K562 (cell line): ENCODE data around the gene SIX3. TPM values are rescaled to one million over a fixed set of nuclear protein-coding genes. Genes with fewer than 3 reads are reported as not detected.

Source experiments
- ATAC-seq: fragments of 200-7000 bp; cut with Tn5 transposase; 3 replicates; pipeline ENCODE4 v1.9.1; 2020; ENCODE audit warnings: moderate library complexity
- BruUV-seq: library from RNA; stranded (reverse); fragments of 400-500 nt; replicated peaks from 2 replicates; lab custom pipeline; 2021; lab: Mats Ljungman, UMichigan
- CTCF ChIA-PET: fragments of 300-600 bp; formaldehyde crosslinking; extraction: SDS; loops from one replicate; lab custom pipeline; 2021; ENCODE audit warnings: low intra/inter-chr PET ratio; lab: Yijun Ruan, JAX
- POLR2A ChIA-PET: fragments of 300-600, 350-650 bp; sonication (Branson Sonifier 250); formaldehyde crosslinking; extraction: SDS; loops from one replicate; lab custom pipeline; 2021; ENCODE audit warnings: antibody characterized with exemption, inconsistent platforms; lab: Yijun Ruan, JAX
- DNase-seq, 4 experiments: peaks; one replicate each; pipeline versions ENCODE4 v3.0.0 to v3.0.0-alpha.2; 2011 to 2018; ENCODE audit warnings: low spot score in 3 of 4, mixed read lengths in 3 of 4; ENCODE audit errors: extremely low read depth in 1 of 4
- FAIRE-seq: peaks from 2 replicates; lab custom pipeline; 2011; peaks lifted over from hg19 to GRCh38; lab: Jason Lieb, UNC
- H2AFZ ChIP-seq: 2 replicates; pipeline ENCODE4 v1.6.0; 2011; ENCODE audit warnings: low read depth, low read length, control low read depth, inconsistent platforms
- H3K27ac ChIP-seq: fragments of 200-600 bp; 3 replicates; pipeline ENCODE4 v1.8.0; 2011; ENCODE audit warnings: low read depth, mild to moderate bottlenecking, control low read depth, inconsistent platforms, low read length, moderate library complexity, mixed read lengths; ENCODE audit errors: extremely low read depth
- H3K27me3 ChIP-seq, 2 experiments: fragments of 300-600 bp in 1 of 2; 2 replicates in 1 of 2; 3 replicates in 1 of 2; pipeline versions ENCODE4 v1.6.0 to v1.8.0; 2011; ENCODE audit warnings: inconsistent platforms in 2 of 2, low read length in 2 of 2, mild to moderate bottlenecking in 1 of 2, mixed read lengths in 1 of 2, moderate library complexity in 1 of 2; ENCODE audit not compliant: control insufficient read depth in 2 of 2, insufficient read depth in 2 of 2
- H3K36me3 ChIP-seq: fragments of 300-600 bp; 3 replicates; pipeline ENCODE4 v1.8.0; 2011; ENCODE audit warnings: mild to moderate bottlenecking, low read length, inconsistent platforms; ENCODE audit not compliant: control insufficient read depth, insufficient read depth
- H3K4me1 ChIP-seq, 2 experiments: fragments of 200-600 bp in 1 of 2; replicated peaks in 1 of 2; 2 replicates in 1 of 2; 3 replicates in 1 of 2; pipeline versions ENCODE4 v1.5.1 to v1.8.0; 2011; ENCODE audit warnings: inconsistent platforms in 2 of 2, low read length in 2 of 2, mild to moderate bottlenecking in 1 of 2, mixed read lengths in 1 of 2, moderate library complexity in 1 of 2; ENCODE audit not compliant: control insufficient read depth in 2 of 2, insufficient read depth in 2 of 2
- H3K4me2 ChIP-seq: 2 replicates; pipeline ENCODE4 v1.6.1; 2011; ENCODE audit warnings: low read length, control low read depth, inconsistent platforms, mixed read lengths; ENCODE audit not compliant: insufficient read depth
- H3K4me3 ChIP-seq: fragments of 200-600 bp; sonication (generic), shearing (Covaris generic); 2 replicates; pipeline ENCODE4 v1.5.1; 2016; ENCODE audit warnings: control low read depth, inconsistent platforms
- H3K79me2 ChIP-seq: fragments of 200-600 bp; 3 replicates; pipeline ENCODE4 v1.8.0; 2011; ENCODE audit warnings: low read length, inconsistent platforms; ENCODE audit not compliant: control insufficient read depth, insufficient read depth
- H3K9ac ChIP-seq, 2 experiments: 2 replicates each; pipeline versions ENCODE4 v1.6.0 to v1.6.1; 2011; ENCODE audit warnings: low read depth in 2 of 2, low read length in 2 of 2, control low read depth in 1 of 2, inconsistent platforms in 1 of 2, mild to moderate bottlenecking in 1 of 2, mixed read lengths in 1 of 2; ENCODE audit not compliant: insufficient read depth in 1 of 2
- H3K9me1 ChIP-seq: one replicate; pipeline ENCODE4 v1.6.0; 2011; ENCODE audit warnings: inconsistent platforms, mild to moderate bottlenecking, low read length, moderate library complexity; ENCODE audit not compliant: control insufficient read depth, insufficient read depth
- H3K9me3 ChIP-seq: replicated peaks from 2 replicates; pipeline ENCODE4 v1.5.1; 2011; ENCODE audit warnings: low read depth, low read length, inconsistent platforms; ENCODE audit not compliant: control insufficient read depth, insufficient read depth
- H4K20me1 ChIP-seq: replicated peaks from 2 replicates; pipeline ENCODE4 v1.6.1; 2011; ENCODE audit warnings: low read length, inconsistent platforms, mixed read lengths; ENCODE audit not compliant: control insufficient read depth, insufficient read depth
- KAT7 ChIP-seq: sonication (generic); formaldehyde crosslinking; IDR thresholded peaks from 2 replicates; pipeline ENCODE4 v1.8.0; 2022; ENCODE audit warnings: missing genetic modification reagents, mild to moderate bottlenecking, borderline replicate concordance
- MTF1 ChIP-seq: fragments of 250-450 bp; sonication (Bioruptor Pico); IDR thresholded peaks from 2 replicates; pipeline ENCODE4 v1.9.0; 2021; ENCODE audit warnings: moderate library complexity, mild to moderate bottlenecking, inconsistent platforms, borderline replicate concordance
- NR4A1 ChIP-seq, 2 experiments: fragments of 250-450 bp in 1 of 2; fragments of 450-650 bp in 1 of 2; sonication (Bioruptor Pico) in 1 of 2; IDR thresholded peaks; 2 replicates each; pipeline versions ENCODE4 v1.4.0 to v1.6.1; 2016 to 2020; ENCODE audit warnings: mild to moderate bottlenecking in 2 of 2, missing compliant biosample characterization in 1 of 2, missing genetic modification characterization in 1 of 2, moderate library complexity in 1 of 2
- OTX1 ChIP-seq: fragments of 450-650 bp; formaldehyde crosslinking; IDR thresholded peaks from 2 replicates; pipeline ENCODE4 v1.4.0; 2022; ENCODE audit warnings: mild to moderate bottlenecking
- PHF21A ChIP-seq: fragments of 450-650 bp; IDR thresholded peaks from 2 replicates; pipeline ENCODE4 v1.6.1; 2017; ENCODE audit warnings: low read depth, borderline replicate concordance
- PHTF2 ChIP-seq: fragments of 250-450 bp; sonication (Bioruptor Pico); IDR thresholded peaks from 2 replicates; pipeline ENCODE4 v1.5.0; 2021; ENCODE audit warnings: mild to moderate bottlenecking
- POLR2B ChIP-seq: fragments of 450-650 bp; IDR thresholded peaks from 2 replicates; pipeline ENCODE4 v1.6.1; 2018; ENCODE audit warnings: low read depth; ENCODE audit not compliant: partially characterized antibody
- PTTG1 ChIP-seq: fragments of 450-650 bp; IDR thresholded peaks from 2 replicates; pipeline ENCODE4 v1.6.1; 2016; ENCODE audit warnings: low read depth, mild to moderate bottlenecking, missing genetic modification characterization, missing compliant biosample characterization
- STAT5B ChIP-seq: fragments of 250-450 bp; sonication (Bioruptor Pico); IDR thresholded peaks from 2 replicates; pipeline ENCODE4 v1.8.0; 2021; ENCODE audit warnings: mild to moderate bottlenecking, inconsistent platforms
- TAF15 ChIP-seq: fragments of 200-400 bp; formaldehyde crosslinking; IDR thresholded peaks from 2 replicates; pipeline ENCODE4 v1.6.1; 2017; ENCODE audit warnings: mild to moderate bottlenecking, low read depth, low read length, moderate library complexity
- ZNF347 ChIP-seq: fragments of 450-650 bp; formaldehyde crosslinking; IDR thresholded peaks from 2 replicates; pipeline ENCODE4 v1.4.0; 2020; ENCODE audit warnings: low read depth, mild to moderate bottlenecking, moderate library complexity
- ZNF507 ChIP-seq: conservative IDR thresholded peaks from 2 replicates; pipeline ENCODE4 v1.6.1; 2017; ENCODE audit warnings: missing genetic modification characterization, missing compliant biosample characterization
- whole genome bisulfite sequencing: fragments of 100-300 bp; shearing (Covaris generic); methylation state at CpG from one replicate; pipeline ENCODE4 v1.1.6; 2016; ENCODE audit warnings: low coverage, mixed read lengths; ENCODE audit not compliant: insufficient coverage; ENCODE audit errors: missing lambda C conversion rate; 5-methylcytosine and 5-hydroxymethylcytosine counted together
- in situ Hi-C: fragments of 300-500 bp; cut with MboI; formaldehyde crosslinking; loops from 4 replicates; pipeline ENCODE4 v1.15.0; 2018; ENCODE audit warnings: inconsistent platforms, mixed read lengths
- intact Hi-C: fragments of 100-400 bp; cut with micrococcal nuclease; formaldehyde crosslinking; loops from 2 replicates; pipeline ENCODE4 v1.14.2; 2022
- polyA plus RNA-seq, 8 experiments: library from polyadenylated mRNA; depleted of rRNA in 4 of 8; stranded (reverse) in 5 of 8; unstranded in 3 of 8; fragments of >200 nt; fragmentation: Nextera tagmentation in 2 of 8; fragmentation: Illumina TruSeq in 1 of 8; extraction: Ambion mirVana in 2 of 8; extraction: Trizol in 1 of 8; gene quantifications; 2 replicates each; pipeline versions ENCODE4 v1.2.1 to v1.2.3, GENCODE V29; 2011 to 2014; ENCODE audit warnings: inconsistent platforms in 1 of 8, missing spikeins in 1 of 8
- total RNA-seq, 7 experiments: library from RNA; depleted of rRNA in 6 of 7; stranded (reverse); fragments of >200 nt in 6 of 7; fragmentation: Illumina TruSeq in 2 of 7; extraction: Trizol in 2 of 7; gene quantifications; 2 replicates each; pipeline versions ENCODE4 v1.2.1 to v1.2.3, GENCODE V29; 2011 to 2021; ENCODE audit warnings: low replicate concordance in 1 of 7
- TF ChIP-seq, protein P1 (sequence below): fragments of 200-400 bp; formaldehyde crosslinking; IDR thresholded peaks from 2 replicates; pipeline ENCODE4 v1.6.1; 2017; ENCODE audit warnings: mild to moderate bottlenecking, low read depth, low read length, moderate library complexity
- TF ChIP-seq, protein P2 (sequence below): fragments of 450-650 bp; IDR thresholded peaks from 2 replicates; pipeline ENCODE4 v1.6.1; 2014; ENCODE audit warnings: low read depth, mild to moderate bottlenecking, moderate library complexity, borderline replicate concordance

Gene SIX3
- total and polyA plus RNA-seq, 9 of the 15 experiments (the other 6 are each of a cell fraction or from before 2014, with no cell fraction given) = not detected

DNA sequence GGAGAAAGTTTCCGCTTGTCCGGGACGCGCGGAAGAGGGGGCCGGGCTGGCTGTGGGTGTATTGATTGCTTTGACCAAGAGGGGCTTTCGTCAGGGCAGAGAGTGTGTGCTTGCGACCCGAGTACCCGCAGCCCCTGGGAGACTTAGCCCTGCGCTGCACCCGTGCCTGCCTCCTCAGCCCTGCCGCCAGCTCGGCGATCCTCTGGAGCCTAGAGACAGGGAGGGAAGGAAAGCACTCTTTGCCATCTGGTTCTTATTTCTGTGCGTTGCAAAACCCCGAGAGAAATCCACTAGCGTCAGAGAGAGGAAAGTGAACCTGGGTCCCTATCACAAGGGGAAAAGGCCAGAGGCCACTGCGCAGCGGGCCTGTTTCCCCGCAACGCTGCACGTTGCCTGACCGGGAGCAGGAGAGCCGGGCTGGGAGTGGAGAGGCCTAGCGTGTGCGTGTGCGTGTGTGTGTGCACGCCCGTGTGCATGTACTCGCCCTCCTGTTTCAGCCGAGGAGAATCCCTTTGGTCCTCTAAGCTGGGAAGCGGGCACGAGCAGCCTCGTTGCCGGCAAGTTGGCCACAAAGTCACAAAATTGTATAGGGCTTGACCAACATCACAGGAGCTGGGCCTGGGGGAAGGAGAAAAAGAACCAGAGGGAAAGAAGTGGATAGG is 1.7 kb downstream of the SIX3 start:
- Histone ChIP-seq H3K27me3 (peaks cover 28 to 81% of the 10 kb centered on the region in 2 experiments; a peak in 3 of 5 replicates), H2AFZ (no peak overlapping the region), H3K4me3 (no peak overlapping the region), H3K27ac (no peak overlapping the region), H3K4me1 (peaks cover 0 to 12% of the 10 kb centered on the region in 2 experiments; a peak in 3 of 5 replicates), H3K36me3 (no peaks in the 10 kb centered on the region), H4K20me1 (no peaks in the 10 kb centered on the region; the same call in 1 of the 2 replicates), H3K9me1 (no peaks in the 10 kb centered on the region), H3K79me2 (no peaks in the 10 kb centered on the region), H3K9ac (no peak overlapping the region), H3K9me3 (no peaks in the 10 kb centered on the region), H3K4me2 (no peak overlapping the region)
- WGBS = 18% methylated on average over 27 of the region's 36 CpGs
- no peak for TF ChIP-seq PHTF2 (CRISPR knock-in tag)
- no peak for TF ChIP-seq ZNF507 (tag)
- TF ChIP-seq OTX1 = no peak
- no peak for TF ChIP-seq POLR2B
- no peak for TF ChIP-seq PHF21A
- no peak for TF ChIP-seq NR4A1 (CRISPR knock-in tag; IDR thresholded peaks at IDR 0.05)
- no peak for TF ChIP-seq NR4A1 (tag; IDR thresholded peaks at IDR 0.05)
- no peak for TF ChIP-seq KAT7 (CRISPR knock-in tag)
- no peak for TF ChIP-seq ZNF347
- TF ChIP-seq, protein P1, sequence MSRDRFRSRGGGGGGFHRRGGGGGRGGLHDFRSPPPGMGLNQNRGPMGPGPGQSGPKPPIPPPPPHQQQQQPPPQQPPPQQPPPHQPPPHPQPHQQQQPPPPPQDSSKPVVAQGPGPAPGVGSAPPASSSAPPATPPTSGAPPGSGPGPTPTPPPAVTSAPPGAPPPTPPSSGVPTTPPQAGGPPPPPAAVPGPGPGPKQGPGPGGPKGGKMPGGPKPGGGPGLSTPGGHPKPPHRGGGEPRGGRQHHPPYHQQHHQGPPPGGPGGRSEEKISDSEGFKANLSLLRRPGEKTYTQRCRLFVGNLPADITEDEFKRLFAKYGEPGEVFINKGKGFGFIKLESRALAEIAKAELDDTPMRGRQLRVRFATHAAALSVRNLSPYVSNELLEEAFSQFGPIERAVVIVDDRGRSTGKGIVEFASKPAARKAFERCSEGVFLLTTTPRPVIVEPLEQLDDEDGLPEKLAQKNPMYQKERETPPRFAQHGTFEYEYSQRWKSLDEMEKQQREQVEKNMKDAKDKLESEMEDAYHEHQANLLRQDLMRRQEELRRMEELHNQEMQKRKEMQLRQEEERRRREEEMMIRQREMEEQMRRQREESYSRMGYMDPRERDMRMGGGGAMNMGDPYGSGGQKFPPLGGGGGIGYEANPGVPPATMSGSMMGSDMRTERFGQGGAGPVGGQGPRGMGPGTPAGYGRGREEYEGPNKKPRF = no peak
- TF ChIP-seq, protein P2, sequence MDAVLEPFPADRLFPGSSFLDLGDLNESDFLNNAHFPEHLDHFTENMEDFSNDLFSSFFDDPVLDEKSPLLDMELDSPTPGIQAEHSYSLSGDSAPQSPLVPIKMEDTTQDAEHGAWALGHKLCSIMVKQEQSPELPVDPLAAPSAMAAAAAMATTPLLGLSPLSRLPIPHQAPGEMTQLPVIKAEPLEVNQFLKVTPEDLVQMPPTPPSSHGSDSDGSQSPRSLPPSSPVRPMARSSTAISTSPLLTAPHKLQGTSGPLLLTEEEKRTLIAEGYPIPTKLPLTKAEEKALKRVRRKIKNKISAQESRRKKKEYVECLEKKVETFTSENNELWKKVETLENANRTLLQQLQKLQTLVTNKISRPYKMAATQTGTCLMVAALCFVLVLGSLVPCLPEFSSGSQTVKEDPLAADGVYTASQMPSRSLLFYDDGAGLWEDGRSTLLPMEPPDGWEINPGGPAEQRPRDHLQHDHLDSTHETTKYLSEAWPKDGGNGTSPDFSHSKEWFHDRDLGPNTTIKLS = no peak
- TF ChIP-seq PTTG1 (tag) = no peak
- TF ChIP-seq TAF15 = no peak
- TF ChIP-seq MTF1 (CRISPR knock-in tag) = no peak
- TF ChIP-seq STAT5B = no peak
- DNase-seq (no peak), FAIRE-seq (no peak), ATAC-seq (no peak)
- in situ Hi-C loops = loop anchor here (10.0 kb wide), 1 partner anchor 458 kb away; no protein-coding TSS in a partner anchor
- intact Hi-C loops = no loop called here
- POLR2A ChIA-PET = no interaction called here
- no TSS peak for BruUV-seq
- CTCF ChIA-PET = no interaction called here
